Stimulated activated CD4-positive, alpha-beta T cell treated with anti-CD3 and anti-CD28 coated beads, Interleukin-15, amount 100 ng/mL, for 48 hours (primary cell): ENCODE data around the gene DNAH1.

ENCODE experiments used
- DNase-seq, 2 donors: peaks; one replicate each; pipeline ENCODE4 v3.0.0-alpha.2; 2020; ENCODE audit warnings: low read depth in 2 of 2

DNAH1 gene

GRCh38 chr3:52387481-52387880, 71.4 kb downstream of the DNAH1 start:
- no peak for DNase-seq

GRCh38 chr3:52388348-52388821, 72.3 kb downstream of the DNAH1 start:
- no peak for DNase-seq

- no peak for DNase-seq
Measured at GRCh38 chr3:52388933-52389332, 72.8 kb downstream of the DNAH1 start.

DNA sequence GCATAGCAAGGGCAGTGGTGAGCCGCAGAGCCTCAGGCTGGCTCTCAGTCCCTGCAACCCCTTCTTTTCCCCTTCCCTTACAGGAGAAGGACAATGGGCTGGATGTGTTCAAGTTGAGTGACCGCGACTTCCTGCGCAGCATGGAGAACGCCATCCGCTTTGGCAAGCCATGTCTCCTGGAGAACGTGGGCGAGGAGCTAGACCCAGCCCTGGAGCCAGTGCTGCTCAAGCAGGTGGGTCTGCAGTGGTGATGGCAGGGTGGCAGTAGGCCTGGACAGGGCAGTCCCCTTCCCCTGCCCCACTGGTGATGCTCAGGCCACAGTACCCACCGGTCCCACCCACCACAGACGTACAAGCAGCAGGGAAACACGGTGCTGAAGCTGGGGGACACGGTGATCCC, 75.0 kb downstream of the DNAH1 start:
- DNase-seq: no peak

DNA sequence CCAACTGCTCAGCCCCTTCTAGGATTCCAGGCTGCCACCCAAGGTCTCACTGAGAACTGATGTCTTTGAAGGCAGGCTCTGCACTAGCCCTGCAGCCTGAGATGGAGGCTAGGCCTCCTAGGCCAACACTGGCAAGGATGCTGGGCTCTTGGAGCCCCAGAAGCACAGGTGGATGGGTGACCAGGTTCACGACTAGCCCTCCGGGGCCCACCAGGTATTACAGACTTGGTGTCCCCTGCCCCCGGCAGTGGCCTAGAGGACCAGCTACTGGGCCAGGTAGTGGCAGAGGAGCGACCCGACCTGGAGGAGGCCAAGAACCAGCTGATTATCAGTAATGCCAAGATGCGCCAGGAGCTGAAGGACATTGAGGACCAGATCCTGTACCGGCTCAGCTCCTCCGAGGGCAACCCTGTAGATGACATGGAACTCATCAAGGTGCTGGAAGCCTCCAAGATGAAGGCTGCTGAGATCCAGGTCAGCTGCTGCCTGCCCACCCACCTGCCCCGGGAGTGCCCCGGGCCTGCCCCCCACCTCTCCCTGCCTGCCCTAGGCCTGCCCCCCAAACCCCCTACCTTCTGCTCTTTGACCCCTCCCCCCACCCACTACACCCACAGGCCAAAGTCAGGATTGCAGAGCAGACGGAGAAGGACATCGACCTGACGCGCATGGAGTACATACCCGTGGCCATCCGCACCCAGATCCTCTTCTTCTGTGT, 76.3 kb downstream of the DNAH1 start:
- DNase-seq: no peak

GRCh38 chr3:52393131-52393807, 77.2 kb downstream of the DNAH1 start:
- no peak for DNase-seq

GRCh38 chr3:52393959-52394670, 78.0 kb downstream of the DNAH1 start:
- DNase-seq: no peak

GRCh38 chr3:52394751-52395502, 78.8 kb downstream of the DNAH1 start:
- DNase-seq: no peak

GRCh38 chr3:52395503-52395865, 79.4 kb downstream of the DNAH1 start:
- no peak for DNase-seq

DNA sequence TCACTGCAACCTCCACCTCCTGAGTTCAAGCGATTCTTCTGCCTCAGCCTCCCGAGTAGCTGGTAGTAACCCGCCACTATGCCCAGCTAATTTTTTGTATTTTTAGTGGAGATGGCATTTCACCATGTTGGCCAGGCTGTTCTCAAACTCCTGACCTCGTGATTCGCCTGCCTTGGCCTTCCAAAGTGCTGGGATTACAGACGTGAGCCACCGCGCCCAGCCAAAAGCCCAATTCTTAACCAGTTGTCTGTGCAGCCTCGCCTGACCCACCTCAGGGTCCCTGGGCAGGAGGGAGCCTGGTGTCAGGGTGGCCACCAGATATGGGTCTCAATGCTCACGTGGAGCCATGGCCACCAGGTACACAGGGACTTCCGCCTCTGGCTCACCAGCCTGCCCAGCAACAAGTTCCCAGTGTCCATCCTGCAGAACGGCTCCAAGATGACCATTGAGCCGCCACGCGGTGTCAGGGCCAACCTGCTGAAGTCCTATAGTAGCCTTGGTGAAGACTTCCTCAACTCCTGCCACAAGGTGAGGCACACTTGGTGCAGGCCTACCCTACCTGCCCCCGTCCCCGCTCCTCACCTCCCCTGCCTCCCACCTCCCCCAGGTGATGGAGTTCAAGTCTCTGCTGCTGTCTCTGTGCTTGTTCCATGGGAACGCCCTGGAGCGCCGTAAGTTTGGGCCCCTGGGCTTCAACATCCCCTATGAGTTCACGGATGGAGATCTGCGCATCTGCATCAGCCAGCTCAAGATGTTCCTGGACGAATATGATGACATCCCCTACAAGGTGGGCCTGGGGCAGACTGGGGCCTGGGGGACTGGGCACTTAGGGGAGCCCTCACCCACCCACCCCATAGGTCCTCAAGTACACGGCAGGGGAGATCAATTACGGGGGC, 80.1 kb downstream of the DNAH1 start:
- DNase-seq: no peak

DNA sequence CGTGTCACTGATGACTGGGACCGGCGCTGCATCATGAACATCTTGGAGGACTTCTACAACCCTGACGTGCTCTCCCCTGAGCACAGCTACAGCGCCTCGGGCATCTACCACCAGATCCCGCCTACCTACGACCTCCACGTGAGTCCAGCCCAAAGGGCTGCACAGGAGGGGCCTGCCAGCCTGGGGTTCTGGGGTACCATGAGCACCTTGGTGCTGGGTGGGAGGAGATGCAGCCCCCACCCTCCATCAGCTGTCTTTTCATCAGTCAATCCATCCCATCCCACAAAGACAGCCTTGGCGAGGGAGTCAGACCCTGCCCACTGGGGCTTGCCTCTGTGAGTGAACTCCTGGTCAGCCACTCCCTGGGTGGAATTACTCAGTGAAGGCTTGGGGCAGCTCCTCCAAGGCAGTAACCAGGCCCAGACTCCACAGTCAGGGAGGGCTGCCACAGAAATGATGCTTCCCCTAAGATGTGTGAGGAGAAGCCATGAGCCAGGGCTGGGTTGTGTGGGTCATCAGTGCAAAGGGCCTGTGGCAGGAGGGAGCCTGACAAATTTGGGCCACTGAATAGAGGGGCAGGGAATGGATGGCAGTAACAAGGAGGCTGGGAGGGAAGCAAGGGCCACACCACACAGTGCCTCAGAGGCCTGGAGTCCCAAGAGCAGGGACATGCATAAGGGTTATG, 80.9 kb downstream of the DNAH1 start:
- DNase-seq: no peak

- DNase-seq: no peak
Measured at GRCh38 chr3:52397676-52398399, 81.7 kb downstream of the DNAH1 start.

- no peak for DNase-seq
Measured at GRCh38 chr3:52398670-52399081, 82.6 kb downstream of the DNAH1 start.

DNA sequence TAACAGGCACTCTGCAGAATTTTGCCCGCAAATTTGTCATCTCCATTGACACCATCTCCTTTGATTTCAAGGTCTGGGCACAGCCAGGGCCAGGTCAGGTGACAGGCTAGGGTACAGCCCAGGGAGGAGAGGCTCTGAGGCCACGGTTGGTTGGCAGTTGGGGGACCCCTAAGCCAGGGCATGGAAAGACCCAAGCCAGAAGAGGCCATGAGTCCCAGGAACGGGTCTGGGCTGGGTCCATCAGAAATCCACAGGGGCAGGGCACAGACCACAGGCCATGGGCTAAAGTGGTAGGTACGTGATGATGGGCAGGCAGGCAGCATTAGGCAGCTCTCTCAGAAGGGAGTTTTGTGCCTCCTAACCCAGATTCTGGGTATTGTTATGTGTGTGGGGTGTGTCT, 83.0 kb downstream of the DNAH1 start:
- no peak for DNase-seq

DNA sequence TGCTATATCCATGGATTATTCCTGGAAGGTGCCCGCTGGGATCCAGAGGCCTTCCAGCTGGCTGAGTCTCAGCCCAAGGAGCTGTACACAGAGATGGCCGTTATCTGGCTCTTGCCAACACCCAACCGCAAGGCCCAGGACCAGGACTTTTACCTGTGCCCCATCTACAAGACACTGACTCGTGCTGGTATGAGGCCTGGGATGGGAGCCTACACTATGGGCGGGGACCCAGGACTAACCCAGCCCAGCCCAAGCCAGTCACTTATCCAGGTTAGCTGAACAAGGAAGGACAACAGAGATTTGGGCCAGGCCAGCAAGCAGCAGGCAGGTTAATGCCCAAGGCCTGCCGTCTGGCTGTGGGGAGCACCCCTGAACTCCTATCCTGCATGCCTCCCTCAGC, 83.5 kb downstream of the DNAH1 start:
- DNase-seq: no peak

- DNase-seq: no peak
Measured at GRCh38 chr3:52400275-52400793, 84.2 kb downstream of the DNAH1 start.

DNA sequence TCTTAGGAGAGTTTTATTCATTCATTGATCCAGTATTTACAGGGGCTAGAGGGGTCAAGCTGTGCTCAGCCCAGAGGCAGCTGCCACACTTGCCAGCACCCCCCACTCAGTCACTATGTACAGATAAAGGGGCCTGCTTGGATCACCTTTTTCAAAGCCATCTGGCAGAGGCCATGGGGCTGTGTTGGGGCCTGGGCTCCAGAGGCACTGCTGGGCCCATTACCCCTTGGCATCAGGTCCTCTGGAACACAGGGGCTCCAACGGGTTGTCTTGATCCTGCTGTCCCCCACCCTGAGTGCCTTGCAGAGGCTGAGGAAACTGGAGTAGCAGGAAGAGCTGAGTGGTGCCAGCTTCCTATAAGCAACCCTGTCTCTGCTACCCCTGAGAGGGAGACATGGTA, 84.9 kb downstream of the DNAH1 start:
- no peak for DNase-seq

- no peak for DNase-seq
Measured at GRCh38 chr3:52401551-52401950, 85.4 kb downstream of the DNAH1 start.

DNA sequence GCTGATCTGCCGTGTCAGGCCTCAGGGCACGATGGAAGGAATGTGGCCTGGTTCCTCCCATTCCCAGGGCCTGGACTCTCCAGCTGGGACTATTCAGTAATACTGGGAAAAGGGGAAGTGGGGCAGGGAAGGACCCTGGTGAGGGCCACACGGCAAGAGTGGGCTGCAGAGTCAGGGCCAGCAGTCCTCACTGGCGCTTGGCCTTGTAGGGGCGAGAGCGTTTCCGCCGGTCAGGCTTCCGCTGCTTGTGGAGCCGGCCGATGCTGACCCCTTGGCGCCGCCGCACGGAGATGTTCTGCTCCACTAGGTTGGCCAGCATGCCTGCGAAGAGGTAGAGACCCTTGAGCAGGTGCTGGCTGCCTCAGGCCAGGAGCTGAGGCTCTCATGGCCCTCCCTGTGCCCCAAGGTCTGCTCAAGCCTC, 86.0 kb downstream of the DNAH1 start:
- DNase-seq: no peak
